ENCODE results near the gene UBR4. TPM values are rescaled to one million over a fixed set of nuclear protein-coding genes. Genes with fewer than 3 reads are reported as not detected.

Gene UBR4
- total and polyA plus RNA-seq, 12 donors, result 82.3 to 278 (median 119) TPM

DNA sequence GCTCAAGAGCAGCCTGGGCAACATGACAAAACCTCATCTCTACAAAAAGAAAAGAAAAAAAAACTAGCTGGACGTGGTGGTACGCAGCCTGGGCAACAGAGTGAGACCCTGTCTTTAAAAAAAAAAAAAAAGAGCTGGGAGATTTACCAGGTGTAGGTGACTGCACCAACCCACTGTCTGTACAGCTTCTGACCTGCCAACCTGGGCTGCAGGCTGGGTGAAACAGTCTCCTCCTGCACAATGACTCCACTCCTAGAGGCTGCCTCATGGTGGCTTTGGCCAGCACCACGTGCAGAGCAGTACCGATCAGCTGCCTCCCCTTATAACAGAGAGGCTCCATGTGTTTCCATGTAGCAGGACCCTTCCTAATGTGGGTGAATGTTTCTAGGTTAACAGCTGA, 45.2 kb upstream of the UBR4 start:
- peaks cover 0 to 30% of the 10 kb centered on the region in 2 donors for H3K36me3 ChIP-seq (replicated peaks in 1 of 2)
- intact Hi-C loops (cut with DNase I), result loop anchor here in 1 of 2 donors (5.0 kb wide), 1 partner anchor 52 kb away; no protein-coding TSS in a partner anchor
- H3K9me3 ChIP-seq (replicated peaks in 1 of 3), result no peaks in the 10 kb centered on the region
- no peak overlapping the region for H3K4me3 ChIP-seq
- no peaks in the 10 kb centered on the region for H3K27me3 ChIP-seq
- WGBS, 4 donors, result 85 to 90% (median 89%) methylated on average over 4 of the region's 4 CpGs
- no peak for TF ChIP-seq CTCF (IDR thresholded peaks at IDR 0.05)
- TF ChIP-seq POLR2A (IDR thresholded peaks at IDR 0.05), result no peak
- H3K27ac ChIP-seq, result no peak overlapping the region
- H3K4me1 ChIP-seq (replicated peaks in 1 of 2), result peaks cover 17 to 23% of the 10 kb centered on the region in 2 donors
- DNase-seq, result no peak

GRCh38 chr1:19254416-19254815, 44.4 kb upstream of the UBR4 start:
- DNase-seq, result no peak
- peaks cover 19 to 25% of the 10 kb centered on the region in 2 donors for H3K4me1 ChIP-seq (replicated peaks in 1 of 2)
- no peak for TF ChIP-seq CTCF (IDR thresholded peaks at IDR 0.05)
- TF ChIP-seq POLR2A (IDR thresholded peaks at IDR 0.05), result no peak

GRCh38 chr1:19251305-19252196, 41.5 kb upstream of the UBR4 start, which contains the start of the genes EMC1 and MRTO4:
TSS of gene EMC1 (minus strand) at chr1:19251524. CDS start at chr1:19251509, 15 bp downstream.
TSS of gene MRTO4 (plus strand) at chr1:19251805. CDS start at chr1:19251836, 31 bp downstream.
- intact Hi-C loops (cut with DNase I), result no loop called here
- 0 to 2% (median 1%) methylated on average over 10 to 81 of the region's 81 CpGs for WGBS, 4 donors
- peak; percentile 71 to 88 (median 84) for DNase-seq
- peaks cover 19 to 25% of the 10 kb centered on the region in 2 donors for H3K4me1 ChIP-seq (replicated peaks in 1 of 2)
- H3K9me3 ChIP-seq (replicated peaks in 1 of 3), result no peaks in the 10 kb centered on the region
- TF ChIP-seq CTCF (IDR thresholded peaks at IDR 0.05), result peak in 2 of 6 experiments; percentile 0 to 11
- TF ChIP-seq POLR2A (IDR thresholded peaks at IDR 0.05), result peak; percentile 45 to 47
- no peaks in the 10 kb centered on the region for H3K27me3 ChIP-seq
- H3K4me3 ChIP-seq, result peak within 1 kb of the TSS; percentile 56 to 96 (median 80)
- H3K27ac ChIP-seq, result peak within 1 kb of the TSS; percentile 37 to 99 (median 87)
- H3K36me3 ChIP-seq (replicated peaks in 1 of 2), result peaks cover 0 to 3% of the 10 kb centered on the region in 2 donors

More at GRCh38 chr1:19254416-19254815, 44.4 kb upstream of the UBR4 start:
- peaks cover 0 to 28% of the 10 kb centered on the region in 2 donors for H3K36me3 ChIP-seq (replicated peaks in 1 of 2)
- no peaks in the 10 kb centered on the region for H3K9me3 ChIP-seq (replicated peaks in 1 of 3)
- H3K27me3 ChIP-seq, result no peaks in the 10 kb centered on the region
- no peak overlapping the region for H3K27ac ChIP-seq
- no peak overlapping the region for H3K4me3 ChIP-seq
- intact Hi-C loops (cut with DNase I), result no loop called here

GRCh38 chr1:19250629-19251304, 40.7 kb upstream of the UBR4 start:
- no peaks in the 10 kb centered on the region for H3K36me3 ChIP-seq (replicated peaks in 1 of 2)
- DNase-seq, result no peak
- peak overlapping the region in 3 of 5 donors; percentile 85 to 99 (median 95) for H3K27ac ChIP-seq
- peak overlapping the region; percentile 31 to 96 (median 80) for H3K4me3 ChIP-seq
- no peaks in the 10 kb centered on the region for H3K27me3 ChIP-seq
- no peaks in the 10 kb centered on the region for H3K9me3 ChIP-seq (replicated peaks in 1 of 3)
- WGBS, 4 donors, result 10 to 11% (median 11%) methylated on average over 14 of the region's 14 CpGs
- peaks cover 19 to 25% of the 10 kb centered on the region in 2 donors for H3K4me1 ChIP-seq (replicated peaks in 1 of 2)
- intact Hi-C loops (cut with DNase I), result no loop called here
- no peak for TF ChIP-seq CTCF (IDR thresholded peaks at IDR 0.05)
- TF ChIP-seq POLR2A (IDR thresholded peaks at IDR 0.05), result no peak
